NCI-H1092 treated with DMSO at 0.1 percent for 48 hours (cell line): ENCODE results near the gene ZNF574.
"Not testable (repeated sequence)": the region's sequence is repeated elsewhere in the genome, so short reads cannot be mapped to it uniquely, and the experiment has no call there.

ENCODE experiments used
- DNase-seq: peaks from one replicate; lab custom pipeline; 2025; lab: John Stamatoyannopoulos, UW

Gene ZNF574

DNA sequence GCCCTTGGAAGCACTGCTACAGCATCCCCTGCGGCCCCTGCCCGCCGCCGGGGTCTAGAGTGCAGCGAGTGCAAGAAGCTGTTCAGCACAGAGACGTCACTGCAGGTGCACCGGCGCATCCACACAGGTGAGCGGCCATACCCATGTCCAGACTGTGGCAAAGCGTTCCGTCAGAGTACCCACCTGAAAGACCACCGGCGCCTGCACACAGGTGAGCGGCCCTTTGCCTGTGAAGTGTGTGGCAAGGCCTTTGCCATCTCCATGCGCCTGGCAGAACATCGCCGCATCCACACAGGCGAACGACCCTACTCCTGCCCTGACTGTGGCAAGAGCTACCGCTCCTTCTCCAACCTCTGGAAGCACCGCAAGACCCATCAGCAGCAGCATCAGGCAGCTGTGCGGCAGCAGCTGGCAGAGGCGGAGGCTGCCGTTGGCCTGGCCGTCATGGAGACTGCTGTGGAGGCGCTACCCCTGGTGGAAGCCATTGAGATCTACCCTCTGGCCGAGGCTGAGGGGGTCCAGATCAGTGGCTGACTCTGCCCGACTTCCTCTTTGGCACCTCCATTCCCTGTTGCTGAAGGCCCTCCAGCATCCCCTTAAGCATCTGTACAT is 4.9 kb downstream of the ZNF574 start:
- DNase-seq = no peak

DNA sequence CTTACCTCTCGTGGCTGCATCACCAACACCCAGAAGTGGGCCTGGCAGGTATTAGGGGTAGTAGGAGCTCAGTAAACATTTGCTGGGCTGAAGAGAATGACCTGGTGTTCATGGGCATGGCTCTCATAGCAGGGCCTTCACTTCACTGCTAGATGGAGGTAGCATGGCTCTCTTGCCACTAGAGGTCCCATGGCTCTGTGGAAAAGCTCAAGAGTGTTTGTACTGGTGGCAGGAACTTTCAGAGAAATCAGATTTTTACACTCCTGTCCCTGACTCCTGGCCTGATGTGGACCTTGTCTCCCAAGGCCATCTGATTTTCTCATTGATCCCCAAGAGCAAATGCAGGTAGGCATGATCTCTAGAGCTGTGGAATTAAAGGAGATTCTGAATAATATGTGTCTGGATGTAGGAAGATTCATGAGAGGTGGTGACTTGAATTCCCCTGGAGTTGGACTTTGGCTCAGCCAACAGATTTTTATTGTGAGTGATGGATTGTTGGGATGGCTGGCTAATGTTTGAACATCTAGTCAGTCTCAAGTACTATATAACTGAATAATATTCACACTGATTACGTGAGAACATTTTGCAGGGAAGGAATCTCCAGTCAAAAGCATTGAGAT is 5.7 kb downstream of the ZNF574 start:
- DNase-seq = no peak

DNA sequence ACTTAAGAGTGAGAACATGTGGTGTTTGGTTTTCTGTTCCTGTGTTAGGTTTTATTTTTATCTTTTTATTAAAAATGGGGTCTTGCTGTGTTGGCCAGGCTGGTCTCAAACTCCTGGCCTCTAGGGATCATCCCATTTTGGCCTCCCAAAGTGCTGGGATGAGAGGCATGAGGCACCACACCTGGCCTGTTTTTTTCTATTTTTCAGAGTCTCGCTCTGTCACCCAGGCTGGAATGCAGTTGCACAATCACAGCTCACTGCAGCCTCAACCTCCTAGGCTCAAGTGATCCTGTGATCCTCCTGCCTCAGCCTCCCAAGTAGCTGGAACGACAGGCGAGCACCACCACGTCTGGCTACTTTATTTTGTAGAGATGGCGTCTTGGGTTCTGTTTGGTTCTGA is 7.6 kb downstream of the ZNF574 start:
- DNase-seq = no peak

DNA sequence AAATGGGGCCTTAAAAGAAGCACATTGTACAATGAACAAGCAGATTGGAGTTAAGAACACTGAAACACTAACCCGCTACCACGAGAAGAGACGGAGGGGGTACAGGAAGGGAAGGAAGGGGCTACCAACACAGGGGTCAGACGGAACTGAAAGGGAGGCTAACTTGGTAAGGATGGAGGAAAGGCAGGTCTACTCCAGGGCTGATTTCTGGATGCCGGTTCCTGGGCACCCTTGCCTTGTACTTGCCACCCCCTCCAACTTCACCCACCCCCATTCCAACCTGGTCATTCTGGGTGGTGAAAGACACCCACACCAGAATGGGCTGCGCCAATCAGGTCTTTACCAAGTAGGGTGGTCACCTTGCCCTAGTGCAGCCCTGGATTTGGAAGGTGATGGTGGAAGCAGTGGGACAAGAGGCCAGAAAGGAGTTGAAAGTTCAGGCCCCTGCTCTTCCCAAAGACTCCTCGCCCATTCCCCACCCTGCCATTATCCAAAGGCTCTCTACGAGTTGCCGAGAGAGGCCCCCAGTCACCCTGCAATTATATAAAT is 10.3 kb downstream of the ZNF574 start:
- no peak for DNase-seq

DNA sequence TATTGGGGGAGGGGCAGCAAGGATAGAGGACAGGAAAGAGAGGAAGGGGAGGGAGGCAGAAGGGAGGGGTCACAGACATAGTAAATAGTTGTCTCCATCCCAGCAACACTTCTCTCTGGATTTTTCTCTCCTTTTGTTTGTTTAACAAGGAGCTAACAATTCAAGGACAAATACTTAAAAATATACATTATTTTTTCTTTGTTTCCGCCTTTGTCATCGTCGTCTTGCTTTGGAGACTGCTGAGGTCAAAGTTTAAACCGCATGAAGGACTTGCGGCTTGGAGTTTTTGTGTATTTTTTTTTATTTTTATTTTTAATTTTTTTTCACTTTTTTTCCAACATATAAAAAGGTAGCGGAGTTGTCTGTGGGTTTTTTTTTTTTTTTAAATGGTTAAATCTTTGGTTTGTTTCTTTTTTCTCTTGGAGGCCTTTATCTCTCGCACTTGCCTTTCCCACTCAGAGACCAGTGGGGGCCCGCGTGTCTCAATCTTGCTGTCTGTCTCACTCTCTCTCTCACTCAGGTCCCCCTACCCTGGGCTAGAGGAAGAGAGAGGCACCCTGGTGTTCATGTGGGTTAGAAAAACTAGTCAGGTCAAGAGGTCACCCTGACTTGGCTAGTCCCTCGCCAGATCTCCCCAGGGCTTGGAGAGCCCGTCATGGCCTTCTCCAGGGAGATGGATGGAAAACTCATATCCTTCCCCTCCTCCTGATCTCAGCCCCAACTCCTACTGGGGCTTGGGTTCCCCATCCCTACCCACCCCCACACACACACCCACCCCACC is 11.0 kb downstream of the ZNF574 start:
- no peak for DNase-seq

DNA sequence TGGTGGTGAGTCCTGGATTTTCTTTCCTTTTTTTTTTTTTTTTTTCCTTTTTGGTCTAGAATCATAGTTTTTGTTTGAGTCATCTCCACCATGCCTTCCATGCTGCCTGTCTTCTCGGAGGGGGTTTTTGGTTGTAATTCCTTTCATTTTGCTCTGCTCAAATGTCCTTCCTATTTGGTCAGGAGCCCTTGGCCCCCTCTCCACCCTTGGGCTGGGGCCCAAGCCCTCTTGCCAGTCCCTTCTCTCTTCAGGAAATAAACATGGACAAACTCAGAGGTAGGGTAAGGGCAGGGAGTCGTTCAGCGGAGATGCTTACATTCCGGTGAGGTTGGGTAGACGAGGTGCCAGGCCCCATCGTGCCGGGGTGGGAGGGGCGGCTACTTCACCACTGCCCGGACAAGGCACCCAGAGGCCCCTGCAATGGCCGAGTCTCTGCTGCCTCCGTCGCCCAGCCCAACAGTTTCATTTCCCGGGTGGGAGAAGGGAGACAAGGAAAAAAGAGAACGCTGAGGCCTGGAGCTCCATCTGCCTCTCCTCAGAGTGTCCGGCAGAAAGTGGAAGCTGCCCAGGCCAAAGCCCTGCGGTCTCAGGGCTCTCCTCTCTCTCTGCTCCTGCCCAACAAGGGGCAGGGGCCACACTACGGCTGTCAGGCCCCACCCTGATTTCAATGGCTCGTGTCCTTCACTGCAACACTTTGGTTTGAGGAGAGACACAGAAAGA is 12.7 kb downstream of the ZNF574 start:
- DNase-seq = no peak

DNA sequence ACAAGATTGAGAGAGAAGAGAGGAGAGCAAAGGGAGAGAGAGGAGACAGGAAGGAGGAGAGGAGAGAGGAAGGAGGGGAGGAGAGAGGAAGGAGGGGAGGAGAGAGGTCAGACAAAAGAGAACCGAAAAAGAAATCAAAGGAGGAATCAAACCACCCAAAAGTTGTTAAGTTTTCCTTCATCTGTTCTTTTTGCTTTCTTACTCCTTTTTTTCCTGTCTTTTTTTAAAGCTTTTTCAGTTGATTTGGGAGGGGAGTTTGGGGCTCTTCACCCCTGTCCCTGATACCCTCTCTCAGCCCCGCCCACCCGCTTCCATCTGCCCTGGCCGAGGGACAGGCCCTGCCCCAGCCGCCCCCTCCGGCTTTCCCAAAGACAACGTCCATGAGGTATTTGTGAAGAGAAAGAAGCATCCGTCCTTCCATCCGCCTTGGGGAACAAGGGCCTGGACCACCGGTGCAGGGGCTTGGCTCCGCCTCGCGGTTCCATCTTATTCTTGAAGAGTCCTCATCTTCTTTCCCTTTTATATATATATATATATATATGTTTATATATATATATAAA is 13.3 kb downstream of the ZNF574 start:
- DNase-seq = no peak

DNA sequence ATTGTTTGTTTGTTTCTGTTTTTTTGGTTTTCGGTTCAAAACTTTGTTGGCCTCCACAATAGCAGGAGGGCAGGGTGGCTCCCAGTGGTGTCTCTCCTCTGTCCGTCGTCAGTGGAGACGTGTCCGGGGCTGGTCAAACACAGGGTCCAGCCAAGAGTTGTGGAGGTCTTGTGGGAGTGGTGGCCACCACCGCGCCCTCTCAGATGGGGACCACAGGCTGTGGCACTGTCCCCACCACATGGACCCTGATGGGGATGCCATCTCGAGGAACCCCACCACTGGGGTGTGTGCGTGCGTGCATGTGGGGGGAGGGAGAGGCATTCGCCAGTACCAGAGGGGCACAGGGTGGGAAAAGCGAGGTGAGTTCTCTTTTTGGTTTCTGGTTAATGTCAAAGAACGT is 13.8 kb downstream of the ZNF574 start:
- no peak for DNase-seq

DNA sequence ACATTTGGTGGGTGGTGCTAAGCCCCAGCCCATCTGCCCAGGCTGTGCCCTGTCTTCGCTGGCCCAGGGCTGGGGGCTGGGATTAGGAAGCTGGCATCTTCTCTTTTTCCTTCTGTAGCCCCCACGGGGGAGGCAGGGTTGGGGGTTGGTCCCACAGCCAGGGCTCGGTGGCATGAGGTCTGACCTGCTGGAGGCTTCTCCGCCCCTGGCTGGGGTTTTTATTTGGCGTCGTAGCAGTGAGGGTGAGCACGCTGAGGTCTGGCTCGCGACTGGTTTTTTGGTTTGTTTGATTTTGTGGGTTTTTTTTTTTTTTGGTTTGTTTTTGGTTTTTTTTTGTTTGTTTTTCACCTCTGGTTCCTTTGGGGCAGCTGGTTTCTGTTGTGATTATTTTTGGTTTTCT is 14.7 kb downstream of the ZNF574 start:
- no peak for DNase-seq

DNA sequence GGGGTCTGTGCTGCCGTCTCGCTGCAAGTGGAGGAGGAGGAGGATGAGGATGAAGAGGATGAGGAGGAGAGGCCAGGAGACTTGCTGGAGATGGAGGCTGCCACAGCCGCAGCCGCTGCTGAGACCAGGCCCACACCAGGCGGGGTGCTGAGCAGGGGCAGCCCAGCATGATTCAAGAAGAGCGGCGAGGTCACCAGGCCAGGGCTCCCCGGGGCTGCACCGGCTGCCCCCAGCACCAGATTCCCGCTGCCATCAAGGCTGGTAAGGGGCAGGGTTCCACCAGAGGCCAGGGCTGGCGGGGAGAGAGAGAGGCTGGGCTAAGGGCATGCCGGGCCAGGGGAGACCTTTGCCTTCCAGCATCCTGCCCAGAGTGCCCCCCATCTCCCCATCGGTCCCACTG is 15.3 kb downstream of the ZNF574 start:
- no peak for DNase-seq

DNA sequence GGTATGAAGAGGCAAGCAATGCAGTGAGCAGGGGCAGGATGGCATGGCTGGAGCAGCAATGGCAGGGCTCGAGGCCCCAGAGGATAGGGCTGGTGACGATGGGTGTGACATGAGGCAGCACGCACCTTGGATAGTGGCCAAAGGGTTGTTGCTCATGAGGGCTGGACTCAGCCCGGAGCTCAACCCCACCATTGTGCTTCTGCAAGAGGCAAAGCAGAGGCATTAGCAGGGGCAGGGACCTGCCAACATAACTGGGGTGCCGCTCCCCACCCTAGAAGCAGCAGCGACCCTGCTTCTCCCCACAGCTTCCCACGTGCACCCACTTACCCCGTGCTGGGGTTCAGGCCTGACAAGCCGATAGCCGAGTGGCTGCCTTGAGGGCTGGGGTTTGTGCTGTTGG is 15.8 kb downstream of the ZNF574 start:
- DNase-seq = no peak

DNA sequence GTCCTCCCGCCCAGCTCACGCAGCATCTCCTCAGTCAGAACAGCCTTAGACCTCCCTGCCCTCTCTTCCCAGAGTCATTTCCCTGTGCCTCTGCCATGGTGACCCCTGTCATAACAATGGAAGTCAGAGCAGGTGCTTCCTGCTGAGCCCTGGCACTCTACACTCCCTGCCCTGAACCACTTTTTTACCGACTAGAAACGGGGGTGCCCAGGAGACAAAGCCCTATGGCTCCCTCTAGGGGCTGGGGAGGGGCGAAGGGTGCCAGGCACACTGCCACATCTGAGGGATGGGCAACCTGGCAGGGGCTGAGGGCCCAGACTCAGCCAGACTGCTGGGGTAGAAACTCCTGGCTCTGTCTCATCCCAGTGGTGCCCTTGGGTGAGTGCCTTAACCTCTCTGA is 16.4 kb downstream of the ZNF574 start:
- peak; percentile 20 for DNase-seq

DNA sequence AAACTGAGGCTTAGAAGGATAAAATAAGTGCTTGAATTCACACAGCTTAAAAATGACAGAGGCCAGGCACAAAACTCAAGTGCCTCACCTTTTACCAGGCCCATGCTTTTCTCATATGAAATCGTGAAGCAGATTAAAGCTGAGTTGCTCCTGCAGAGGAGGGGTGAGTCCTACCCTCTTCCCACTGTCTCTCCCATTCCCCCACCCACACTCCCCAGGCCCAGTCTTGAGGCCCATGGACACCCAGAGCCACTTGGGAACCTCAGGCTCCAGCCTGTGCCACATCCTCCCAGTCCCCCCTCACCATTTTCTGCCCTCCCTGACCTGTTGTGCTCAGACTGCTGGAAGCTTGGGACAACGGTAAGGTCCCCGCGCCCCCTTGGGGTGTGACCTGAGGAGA is 17.5 kb downstream of the ZNF574 start:
- no peak for DNase-seq

DNA sequence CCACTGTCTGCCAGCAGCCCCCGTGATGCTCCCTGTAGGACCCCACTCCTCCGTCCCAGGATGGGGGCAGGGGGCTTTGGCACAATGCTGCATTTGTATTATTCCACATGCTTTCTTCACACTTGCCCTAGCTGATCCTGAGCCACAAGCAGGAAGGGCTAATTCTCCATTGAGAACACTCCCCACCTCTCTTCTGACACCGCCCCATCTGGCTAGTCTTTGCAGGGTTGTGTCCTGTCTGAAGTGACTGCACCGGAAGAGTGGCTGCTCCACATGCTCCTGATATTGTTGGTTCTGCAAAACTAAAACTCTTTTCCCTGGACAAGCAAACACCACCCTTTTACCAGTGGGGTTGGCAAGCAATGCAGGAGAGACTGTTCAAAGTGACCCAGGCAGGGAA is 18.0 kb downstream of the ZNF574 start:
- DNase-seq = no peak

DNA sequence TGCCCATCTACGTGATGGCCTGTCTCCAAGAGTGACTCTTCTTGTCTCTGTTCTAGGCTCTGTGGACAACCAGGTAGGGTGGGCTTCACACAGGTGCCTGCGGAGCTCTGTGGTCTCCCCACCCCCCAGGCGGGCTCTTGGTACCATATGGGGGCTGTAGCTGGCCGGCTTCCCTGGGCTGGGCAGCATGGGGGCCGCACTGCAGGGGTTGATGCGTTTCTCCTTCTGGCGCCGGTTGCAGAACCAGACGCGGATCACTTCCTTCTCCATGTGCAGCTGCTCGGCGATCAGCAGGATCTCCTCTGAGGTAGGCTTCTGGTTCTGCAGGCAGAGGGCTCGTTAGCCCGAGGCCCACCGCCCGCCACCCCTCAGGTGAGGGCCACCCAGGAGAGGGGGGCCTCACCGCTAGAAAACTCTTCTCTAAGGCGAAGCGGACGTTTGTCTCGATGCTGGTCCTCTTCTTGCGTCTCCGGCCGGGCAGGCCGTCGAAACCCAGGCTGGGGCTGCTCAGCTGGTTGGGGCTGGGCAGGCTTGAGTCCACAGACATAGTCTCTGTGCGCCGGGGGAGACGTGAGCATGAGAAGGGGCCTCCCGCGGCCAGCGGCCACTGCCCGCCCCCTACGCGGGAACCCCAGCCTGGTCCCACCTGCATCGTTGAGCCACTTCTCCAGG is 19.3 kb downstream of the ZNF574 start:
- DNase-seq = no peak

DNA sequence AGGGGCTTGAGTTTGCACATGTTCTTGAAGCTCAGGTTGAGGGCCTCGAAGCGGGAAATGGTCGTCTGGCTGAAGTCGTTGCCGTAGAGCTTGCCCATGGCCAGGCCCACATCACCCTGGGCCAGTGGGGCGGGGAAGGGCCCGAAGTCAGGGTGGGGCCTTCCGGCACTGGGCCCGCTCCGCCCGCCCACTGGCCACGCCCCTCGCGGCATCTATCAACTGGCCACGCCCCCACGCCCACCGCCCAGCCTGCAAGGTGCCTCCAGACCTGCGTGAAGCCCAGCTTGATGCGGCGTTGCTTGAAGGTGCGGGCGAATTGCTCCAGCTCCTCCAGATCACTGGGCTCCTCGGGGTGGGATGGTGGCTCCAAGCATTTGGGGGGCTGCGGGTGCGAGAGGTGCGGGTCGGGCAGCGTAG is 19.9 kb downstream of the ZNF574 start:
- DNase-seq = no peak

DNA sequence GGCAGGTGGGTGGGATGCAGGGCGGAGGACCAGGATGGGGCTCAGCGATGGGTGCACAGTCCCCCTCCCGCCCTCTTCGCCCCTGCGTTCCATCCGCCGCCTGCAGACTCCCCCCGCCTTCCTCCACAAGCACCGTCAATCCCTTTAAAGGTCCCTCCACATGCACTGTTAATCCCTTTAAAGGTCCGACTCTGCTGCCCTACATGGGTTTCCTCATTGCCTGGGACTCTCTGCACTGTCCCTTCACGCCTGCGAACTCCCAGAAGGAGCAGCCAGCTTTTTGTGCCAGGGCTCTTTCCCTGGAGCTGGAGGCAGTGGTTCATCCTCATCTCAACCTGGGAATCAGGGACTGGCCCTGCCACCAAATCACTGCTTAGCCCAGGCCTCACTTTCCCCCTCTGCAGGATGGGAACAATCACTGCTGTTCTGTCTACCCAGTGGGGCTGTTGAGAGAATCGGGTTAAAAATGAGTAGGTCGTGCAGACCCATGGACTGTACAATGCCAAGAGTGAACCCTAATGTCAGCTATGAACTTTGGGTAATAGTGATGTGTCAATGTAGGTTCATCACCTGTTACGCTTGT is 20.4 kb downstream of the ZNF574 start:
- DNase-seq = no peak

DNA sequence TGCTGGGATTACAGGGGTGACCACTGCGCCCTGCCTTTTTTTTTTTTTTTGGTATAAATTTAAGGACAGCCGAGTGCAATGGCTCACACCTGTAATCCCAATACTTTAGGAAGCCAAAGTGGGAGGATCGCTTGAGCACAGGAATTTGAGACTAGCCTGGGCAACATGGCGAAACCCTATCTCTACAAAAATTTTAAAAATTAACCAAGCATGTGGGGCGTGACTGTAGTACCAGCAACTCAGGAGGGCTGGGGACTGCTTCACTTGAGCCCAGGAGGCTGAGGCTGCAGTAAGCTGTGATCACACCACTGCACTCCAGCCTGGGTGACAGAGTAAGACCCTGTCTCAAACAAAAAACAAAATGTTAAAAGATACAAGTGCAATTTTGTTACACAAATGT is 21.5 kb downstream of the ZNF574 start:
- no peak for DNase-seq

DNA sequence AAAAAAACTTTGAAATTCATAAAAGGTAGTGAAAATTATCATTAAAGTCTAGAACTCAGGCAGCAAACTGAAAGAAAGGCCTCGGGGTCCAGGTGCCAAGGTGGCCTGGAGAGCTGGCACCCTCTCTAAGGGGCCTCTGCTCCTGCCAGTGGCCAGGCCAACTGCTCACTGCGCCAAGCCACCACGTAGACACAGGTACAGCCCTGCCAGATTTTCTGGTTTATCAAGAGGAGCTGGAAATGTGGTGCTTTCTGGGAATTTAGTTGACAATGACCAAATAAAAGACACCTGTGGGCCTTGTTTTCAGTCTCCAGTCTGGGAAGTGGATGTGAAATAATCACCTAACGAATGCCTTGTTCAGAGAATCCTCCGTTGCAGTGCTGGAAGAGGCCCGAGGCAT is 22.8 kb downstream of the ZNF574 start:
- no peak for DNase-seq

DNA sequence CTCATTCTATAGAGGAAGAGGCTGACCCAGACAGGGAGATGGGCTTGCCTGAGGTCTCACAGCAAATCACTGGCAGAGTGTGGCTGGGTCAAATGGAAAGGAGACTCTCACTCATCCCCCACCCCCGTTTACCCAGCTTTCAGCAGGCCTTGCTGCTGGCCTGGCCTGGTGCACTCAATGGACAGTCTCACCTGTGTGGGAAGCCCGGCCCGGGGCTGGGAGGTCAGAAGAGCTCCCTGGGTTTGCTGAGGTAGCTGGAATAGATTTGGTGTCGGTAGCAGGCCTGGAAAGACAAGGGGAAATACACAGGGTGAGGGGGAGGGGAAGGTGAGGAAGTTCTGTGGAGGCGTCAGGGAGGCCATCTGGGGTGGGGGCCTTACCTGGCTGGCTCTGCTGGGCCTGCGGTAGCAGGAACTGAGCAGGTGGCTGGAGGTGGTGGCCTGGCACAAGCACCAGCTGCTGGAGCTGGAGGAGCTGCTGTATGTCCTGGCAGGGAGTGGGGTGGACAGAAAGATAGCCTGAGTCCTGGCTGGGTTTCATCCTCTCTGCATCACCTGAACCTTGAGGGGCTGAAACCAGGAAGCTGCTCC is 23.5 kb downstream of the ZNF574 start:
- no peak for DNase-seq

DNA sequence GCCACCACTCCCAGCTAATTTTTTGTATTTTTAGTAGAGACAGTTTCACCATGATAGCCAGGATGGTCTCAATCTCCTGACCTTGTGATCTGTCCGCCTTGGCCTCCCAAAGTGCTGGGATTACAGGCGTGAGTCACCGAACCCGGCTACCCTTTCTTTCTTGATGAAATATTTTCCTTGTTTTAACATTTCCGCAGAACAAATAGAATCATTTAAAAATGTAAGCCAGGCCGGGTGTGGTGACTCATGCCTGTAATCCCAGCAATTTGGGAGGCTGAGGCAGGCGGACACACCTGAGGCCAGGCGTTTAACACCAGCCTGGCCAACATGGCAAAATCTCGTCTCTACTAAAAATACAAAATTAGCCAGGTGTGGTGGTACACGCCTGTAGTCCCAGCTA is 24.3 kb downstream of the ZNF574 start:
- not testable (repeated sequence) for DNase-seq
